COR-L47 (cell line): Measurements from ENCODE around the gene GH2.

ENCODE experiments used
- DNase-seq: peaks from one replicate; lab custom pipeline; 2025; lab: John Stamatoyannopoulos, UW

Gene GH2

DNA sequence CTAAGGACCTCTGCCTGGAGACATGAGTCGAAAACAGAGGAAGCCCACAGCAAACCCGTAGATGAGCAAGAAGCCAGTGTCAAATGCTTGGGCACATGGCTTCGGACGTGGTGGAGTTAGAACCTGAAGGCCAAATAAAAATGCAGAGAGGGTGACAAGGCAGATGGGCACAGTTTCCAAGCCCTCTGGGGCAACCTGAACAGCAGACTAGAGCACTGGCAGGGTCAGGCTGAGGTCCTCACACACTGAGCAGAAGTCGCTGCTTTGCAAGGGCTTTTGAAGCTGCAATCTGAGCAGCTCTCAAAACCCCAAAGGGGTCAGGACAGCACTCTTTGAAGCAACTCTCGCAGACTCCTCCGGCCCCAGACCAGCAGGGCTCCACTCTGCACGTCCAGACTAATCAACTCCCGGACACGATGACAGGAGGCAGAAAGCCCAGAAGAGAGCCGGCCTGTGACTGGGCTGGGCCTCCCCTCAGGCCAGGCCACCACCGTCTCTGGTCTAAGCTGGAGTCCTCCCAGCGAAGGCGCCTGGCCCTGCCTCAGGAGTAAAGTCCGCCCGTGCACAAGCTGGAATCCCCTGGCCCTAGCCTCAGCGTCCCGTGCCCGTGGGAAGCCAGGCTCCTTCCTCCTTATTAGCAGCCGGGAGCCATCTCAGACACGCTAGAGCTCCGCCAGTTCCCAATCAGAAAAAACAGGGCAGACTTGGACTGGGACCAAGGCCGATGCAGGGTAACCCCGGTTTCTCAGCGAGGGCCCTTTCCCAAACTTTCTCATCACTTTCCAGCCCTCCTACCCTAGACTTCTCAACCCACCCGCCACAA, 40.2 kb downstream of the GH2 start:
- DNase-seq = peak; percentile 13

DNA sequence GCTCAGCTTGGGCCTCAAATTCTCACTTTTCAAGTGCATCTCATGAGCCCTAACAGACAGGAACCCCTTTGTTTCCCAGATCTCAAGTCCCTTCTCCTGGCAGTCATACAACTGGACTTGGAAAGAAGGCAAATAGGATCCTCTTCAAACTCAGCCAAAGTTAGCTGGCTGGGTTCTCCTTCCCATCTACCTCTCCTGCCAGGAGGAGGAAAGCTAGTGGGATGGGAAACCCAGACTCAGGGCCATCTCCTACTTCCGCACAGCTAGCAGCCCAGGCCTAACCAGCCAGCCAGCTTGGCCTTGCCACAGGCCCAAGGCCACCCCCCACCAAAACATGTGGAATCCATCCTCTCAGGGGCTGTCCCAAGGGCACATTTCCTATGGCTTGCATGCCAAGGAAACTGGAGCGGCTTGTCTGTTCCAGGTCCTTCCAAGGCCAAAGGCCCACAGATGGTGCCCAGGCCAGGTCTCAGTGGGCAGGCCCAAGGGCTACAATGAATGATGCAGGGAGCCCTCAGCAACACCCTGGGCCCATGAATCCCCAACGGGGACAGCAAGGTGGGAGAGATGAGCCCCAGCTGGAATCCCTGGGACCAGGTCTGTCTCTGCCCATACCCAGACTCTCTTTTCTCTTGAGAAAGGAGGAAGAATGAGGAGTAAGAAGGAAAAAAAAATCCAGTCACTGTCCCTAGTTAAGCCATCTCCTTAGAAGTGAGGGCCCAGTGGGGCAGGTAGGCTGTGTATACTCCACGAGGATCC, 41.0 kb downstream of the GH2 start:
- no peak for DNase-seq

DNA sequence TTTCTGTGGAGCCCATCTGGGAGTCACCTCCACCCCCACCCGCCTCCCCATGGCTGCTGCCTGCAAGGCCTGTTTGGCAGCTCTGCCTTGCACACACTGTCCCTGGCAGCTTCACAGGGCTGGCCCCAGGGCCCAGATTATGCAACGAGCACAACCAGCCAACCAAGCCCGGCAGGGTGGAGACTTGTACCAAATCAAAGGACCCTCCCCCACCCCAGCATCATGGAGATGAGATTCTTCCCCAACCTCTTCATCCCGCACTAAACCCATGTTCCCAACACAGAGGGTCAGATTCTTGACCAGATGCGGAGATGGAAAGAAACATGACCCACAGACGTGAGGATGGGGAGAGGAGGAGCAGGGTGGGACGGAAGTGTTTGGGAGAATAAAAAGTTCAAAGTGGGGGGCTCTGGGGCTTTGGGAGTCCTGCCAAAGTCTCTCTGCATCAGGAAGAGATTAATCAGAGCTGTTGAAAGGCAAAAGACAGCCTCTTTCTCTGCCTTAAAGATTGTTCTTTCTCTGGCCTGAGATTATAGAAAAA, 43.0 kb downstream of the GH2 start:
- peak; percentile 8 for DNase-seq

DNA sequence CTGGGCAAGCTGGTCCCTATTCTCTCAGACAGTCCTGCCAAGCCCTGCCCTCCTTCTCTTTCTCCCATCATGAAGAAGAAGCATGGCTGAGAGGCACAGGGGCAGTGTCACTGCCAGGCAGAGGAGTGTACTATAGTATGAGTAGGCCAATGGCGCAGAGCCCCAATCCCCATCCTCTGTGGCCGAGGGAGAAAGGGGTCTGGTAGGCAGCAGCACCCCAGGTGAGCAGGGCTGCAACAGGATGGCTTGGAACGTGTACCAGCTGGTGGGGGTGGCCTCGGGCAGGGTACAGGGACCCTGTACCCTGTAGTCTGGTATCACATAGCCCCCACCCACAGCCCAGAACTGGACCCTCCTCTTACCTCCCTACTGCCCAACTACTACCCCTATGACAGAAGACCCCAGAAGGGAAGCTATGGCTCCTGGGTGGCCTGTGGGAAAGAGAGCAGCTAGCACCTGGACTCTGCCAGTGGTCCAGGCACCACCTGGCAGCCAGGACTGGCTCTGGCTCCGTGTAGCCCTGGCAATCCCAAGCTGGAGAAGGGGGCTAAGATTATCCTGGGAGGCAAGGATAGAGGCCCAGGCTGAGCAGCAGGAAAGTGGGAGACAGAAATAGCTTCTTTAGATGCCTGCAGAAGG, 43.7 kb downstream of the GH2 start:
- DNase-seq = no peak

GRCh38 chr17:63837480-63837879, 44.3 kb downstream of the GH2 start:
- no peak for DNase-seq

- DNase-seq = no peak
These were observed 44.9 kb downstream of the GH2 start for GRCh38 chr17:63836811-63837210.

- DNase-seq = no peak
These were observed 46.5 kb downstream of the GH2 start for GRCh38 chr17:63835167-63835720.

DNA sequence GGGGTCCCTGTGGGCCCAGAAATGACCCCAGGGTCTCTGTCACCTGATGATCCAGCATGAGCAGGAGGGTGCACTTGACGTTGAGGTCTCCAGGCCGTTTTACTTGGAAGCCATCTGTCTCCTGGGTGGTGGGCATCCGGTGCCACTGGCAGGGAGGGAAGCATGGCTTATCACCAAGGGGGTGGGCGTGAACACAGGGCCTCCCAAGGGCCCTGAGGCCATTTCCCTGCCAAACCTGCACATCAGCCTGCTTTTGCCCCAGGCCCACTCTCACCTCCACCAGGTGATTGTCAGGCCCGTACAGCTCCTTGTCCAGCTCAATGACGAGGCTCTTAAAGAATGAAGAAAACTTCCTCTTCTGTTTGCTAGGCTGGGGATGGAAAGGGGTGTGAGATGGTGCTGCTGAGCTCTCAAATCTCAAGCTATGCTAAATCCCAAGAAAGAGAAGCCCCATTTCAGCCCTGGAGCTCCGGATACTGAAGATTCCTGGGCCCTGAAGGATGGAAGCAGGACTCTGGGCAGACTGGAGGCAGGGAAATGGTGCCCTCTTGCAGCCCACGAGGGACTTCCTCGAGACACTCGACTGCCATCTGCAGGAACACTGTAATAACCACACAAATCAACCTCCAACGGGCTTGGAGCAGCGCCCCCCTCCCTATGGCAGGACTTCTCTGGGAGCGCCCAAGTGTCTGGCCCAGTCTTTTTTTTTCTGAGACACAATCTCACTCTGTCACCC, 47.1 kb downstream of the GH2 start:
- peak; percentile 49 for DNase-seq

DNA sequence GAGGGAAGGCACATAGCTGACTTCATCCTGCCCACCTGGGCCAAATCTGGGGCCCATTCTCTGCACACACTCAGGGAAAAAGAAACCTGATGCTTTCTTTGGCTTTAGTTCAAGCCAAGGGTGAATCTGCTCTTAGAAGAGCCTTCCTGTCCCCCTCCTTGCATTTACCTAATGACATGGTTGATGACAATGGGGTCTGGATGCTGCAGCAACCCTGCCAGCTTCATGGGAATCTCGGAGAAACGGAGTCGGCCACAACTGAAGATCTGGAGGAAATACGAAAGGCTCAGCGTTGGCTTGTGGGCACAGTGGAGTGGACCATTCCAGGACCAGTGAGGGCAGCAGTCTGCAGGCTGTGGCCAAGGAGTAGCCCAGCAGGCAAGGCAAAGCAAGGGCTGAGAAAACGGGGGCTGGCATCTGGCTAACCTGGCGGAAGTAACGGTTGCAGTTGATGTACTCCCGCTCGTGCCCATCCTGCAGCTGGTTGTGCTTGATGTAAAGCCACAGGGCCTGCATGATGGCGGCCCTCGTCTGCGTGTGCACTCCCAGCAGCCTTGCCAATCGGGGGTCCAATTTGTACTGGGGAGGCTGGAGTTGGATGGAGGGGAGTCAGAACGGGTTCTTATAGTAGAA, 47.9 kb downstream of the GH2 start:
- no peak for DNase-seq

DNA sequence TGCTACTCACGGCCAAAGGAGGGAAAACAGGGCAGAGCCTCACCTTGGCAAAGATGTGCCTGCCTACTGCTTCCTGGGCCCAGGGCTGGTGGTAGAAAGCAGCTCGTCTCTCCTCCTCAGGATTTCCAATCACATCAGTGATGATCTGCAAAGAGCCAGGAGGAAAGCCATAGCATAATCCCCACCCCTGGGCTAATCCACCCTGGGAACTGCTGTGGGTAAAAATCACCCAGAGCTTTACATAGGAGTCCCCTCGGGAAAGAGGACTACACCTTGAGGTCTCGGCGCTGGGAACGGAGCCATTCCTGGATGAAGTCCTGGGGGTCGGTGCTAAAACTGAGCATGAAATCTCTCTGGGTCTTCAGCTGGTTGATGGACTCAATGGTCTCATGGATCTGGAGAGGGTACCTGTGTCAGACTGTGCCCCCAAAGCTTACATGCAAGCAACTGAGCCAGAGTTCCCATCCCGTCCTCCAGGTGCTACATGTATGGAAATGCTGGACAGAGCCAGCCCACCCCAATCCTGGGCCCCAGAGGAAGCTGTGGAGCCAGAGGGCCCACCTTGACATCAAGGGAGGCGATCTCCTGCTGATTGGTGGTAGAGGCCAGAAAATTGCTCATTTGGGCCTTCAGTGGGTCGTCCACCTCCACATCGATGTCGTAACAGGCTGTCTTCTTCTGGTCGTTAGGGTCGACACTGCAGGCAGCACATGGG, 48.6 kb downstream of the GH2 start:
- no peak for DNase-seq

GRCh38 chr17:63832455-63832854, 49.3 kb downstream of the GH2 start:
- no peak for DNase-seq

GRCh38 chr17:63832014-63832413, 49.7 kb downstream of the GH2 start:
- no peak for DNase-seq

DNA sequence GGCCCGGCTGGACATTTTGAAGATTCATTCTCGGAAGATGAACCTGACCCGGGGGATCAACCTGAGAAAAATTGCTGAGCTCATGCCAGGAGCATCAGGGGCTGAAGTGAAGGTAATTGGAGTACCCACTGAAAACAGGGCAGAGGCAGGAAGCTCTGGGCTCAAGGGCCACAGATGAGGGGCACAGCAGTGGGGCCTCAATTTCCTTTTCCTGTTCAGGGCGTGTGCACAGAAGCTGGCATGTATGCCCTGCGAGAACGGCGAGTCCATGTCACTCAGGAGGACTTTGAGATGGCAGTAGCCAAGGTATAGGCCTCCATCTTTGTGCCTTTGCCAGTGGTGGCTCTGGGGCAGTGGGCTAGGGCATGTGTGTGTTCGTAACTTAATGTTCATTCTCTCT, 50.2 kb downstream of the GH2 start:
- DNase-seq = no peak

DNA sequence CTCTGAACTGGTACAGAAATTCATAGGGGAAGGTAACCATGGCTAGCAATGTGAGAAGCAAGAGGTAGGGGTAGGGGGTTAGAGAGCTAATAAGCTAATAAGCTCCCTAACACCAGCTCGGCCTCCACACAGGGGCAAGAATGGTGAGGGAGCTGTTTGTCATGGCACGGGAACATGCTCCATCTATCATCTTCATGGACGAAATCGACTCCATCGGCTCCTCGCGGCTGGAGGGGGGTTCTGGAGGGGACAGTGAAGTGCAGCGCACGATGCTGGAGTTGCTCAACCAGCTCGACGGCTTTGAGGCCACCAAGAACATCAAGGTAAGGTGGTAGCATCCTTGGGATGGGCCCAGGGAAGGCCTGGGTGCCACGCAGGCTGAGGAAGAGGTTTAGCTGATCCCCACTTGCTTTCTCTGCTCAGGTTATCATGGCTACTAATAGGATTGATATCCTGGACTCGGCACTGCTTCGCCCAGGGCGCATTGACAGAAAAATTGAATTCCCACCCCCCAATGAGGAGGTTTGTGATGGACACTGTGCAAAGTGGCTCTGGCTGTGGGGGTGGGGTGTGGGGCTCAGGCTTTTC, 50.7 kb downstream of the GH2 start:
- no peak for DNase-seq

- DNase-seq = no peak
These were observed 51.5 kb downstream of the GH2 start for GRCh38 chr17:63830278-63830677.
